Measurements from ENCODE around the gene BRK1.
"Not testable (repeated sequence)": the region's sequence is repeated elsewhere in the genome, so short reads cannot be mapped to it uniquely, and the experiment has no call there.

The BRK1 gene

GRCh38 chr3:10155658-10156057, 40.2 kb downstream of the BRK1 start:
- POLR2A ChIA-PET (ENCODE audit: low non-redundant PET) = no interaction called here
- no peak for TF ChIP-seq CTCF (conservative IDR thresholded peaks at IDR 0.05; ENCODE audit: low read depth)
- no peak for DNase-seq (ENCODE audit: low spot score)
- no peak overlapping the region for H3K27ac ChIP-seq
- CTCF ChIA-PET = no interaction called here

DNA sequence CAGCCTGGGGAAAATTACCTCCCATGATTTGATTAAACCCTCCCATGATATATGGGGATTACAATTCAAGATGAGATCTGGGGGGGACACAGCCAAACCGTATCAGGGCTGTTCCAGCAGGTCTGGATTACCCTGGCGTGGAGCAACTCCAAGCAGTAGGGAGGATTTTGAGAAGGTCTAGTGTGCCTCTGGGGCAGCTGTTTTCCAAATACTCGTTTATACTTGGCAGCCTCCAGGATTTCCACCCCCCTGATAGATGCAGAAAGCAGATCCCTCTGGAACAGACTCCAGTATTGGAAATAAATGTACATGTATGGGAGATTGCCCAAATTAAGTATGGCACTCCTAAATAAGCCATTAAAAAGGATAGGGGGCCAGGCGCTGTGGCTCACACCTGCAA, 41.6 kb downstream of the BRK1 start:
- DNase-seq (ENCODE audit: low spot score) = no peak
- no peak overlapping the region for H3K27ac ChIP-seq
- no peak for TF ChIP-seq CTCF (conservative IDR thresholded peaks at IDR 0.05; ENCODE audit: low read depth)
- ChIA-PET POLR2A (ENCODE audit: low non-redundant PET) (no interaction called here), CTCF (no interaction called here)

DNA sequence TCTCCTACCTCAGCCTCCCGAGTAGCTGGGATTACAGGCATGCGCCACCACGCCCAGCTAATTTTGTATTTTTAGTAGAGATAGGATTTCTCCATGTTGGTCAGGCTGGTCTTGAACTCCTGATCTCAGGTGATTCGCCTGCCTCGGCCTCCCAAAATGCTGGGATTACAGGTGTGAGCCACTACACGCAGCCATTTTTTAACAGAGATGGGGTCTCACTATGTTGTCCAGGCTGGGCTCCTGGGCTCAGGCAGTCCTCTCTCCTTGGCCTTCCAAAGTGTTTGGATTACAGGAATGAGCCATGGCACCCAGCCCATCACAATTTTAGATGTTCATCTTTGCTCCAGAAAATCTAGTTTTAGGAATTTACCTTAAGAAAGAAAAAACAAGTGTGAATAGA, 43.1 kb downstream of the BRK1 start:
- POLR2A ChIA-PET (ENCODE audit: low non-redundant PET); H3K27ac ChIP-seq; CTCF ChIA-PET; DNase-seq (ENCODE audit: low spot score): not testable (repeated sequence)

GRCh38 chr3:10160346-10160745, 44.9 kb downstream of the BRK1 start:
- POLR2A ChIA-PET (ENCODE audit: low non-redundant PET) = no interaction called here

DNA sequence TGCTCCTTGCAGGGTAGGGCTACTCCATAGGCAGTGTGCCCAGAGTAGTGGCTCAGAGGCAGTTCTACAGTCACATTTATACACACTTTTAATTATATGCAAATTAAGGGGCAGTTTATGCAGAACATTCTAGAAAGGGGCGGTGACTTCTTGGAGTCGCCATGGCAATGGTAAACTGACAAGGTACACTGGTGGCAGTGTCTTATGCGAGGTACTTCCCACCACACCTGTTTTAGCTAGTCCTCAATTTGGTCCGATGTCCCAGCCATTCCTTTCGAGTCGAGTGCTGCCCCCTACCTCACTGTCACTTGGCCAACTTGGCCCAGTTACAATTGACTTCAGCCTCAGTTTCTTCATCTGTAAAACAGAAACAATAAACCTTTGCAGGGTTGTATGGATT, 45.5 kb downstream of the BRK1 start:
- ChIA-PET POLR2A (ENCODE audit: low non-redundant PET) (no interaction called here), CTCF (no interaction called here)
- no peak overlapping the region for H3K27ac ChIP-seq
- no peak for TF ChIP-seq CTCF (conservative IDR thresholded peaks at IDR 0.05; ENCODE audit: low read depth)
- no peak for DNase-seq (ENCODE audit: low spot score)

More at GRCh38 chr3:10160346-10160745, 44.9 kb downstream of the BRK1 start:
- no peak for TF ChIP-seq CTCF (conservative IDR thresholded peaks at IDR 0.05; ENCODE audit: low read depth)
- H3K27ac ChIP-seq = no peak overlapping the region
- CTCF ChIA-PET = no interaction called here
- DNase-seq (ENCODE audit: low spot score) = no peak

DNA sequence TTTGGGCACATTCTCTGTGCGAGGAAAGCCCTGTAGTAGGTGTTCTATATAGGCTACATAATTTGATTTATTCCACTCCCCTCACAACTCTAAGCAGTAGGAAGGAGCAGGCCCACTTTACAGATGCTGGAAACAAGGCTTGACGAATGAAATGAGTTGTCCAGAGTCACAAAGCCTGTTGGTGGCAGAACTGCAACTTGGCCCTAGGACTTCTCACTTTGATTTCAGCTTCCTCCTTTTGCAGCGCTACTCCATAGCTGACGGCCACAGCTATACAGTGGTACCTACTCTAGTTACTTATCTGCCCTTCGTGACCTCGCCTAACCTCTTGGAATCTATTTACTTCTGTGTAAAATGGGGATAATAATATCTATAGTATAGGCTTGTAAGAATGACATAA, 46.7 kb downstream of the BRK1 start:
- no peak for DNase-seq (ENCODE audit: low spot score)
- ChIA-PET POLR2A (ENCODE audit: low non-redundant PET) (no interaction called here), CTCF (no interaction called here)
- H3K27ac ChIP-seq = no peak overlapping the region
- no peak for TF ChIP-seq CTCF (conservative IDR thresholded peaks at IDR 0.05; ENCODE audit: low read depth)

- H3K27ac ChIP-seq = peak overlapping the region; percentile 77
- CTCF ChIA-PET = interaction anchor here (0.6 to 1.1 kb wide), 3 partner anchors 29 to 66 kb away, joined by 3 to 12 read pairs (median 8); no protein-coding TSS in a partner anchor
- POLR2A ChIA-PET (ENCODE audit: low non-redundant PET); DNase-seq (ENCODE audit: low spot score): not testable (repeated sequence)
Observed at GRCh38 chr3:10164201-10164545, 48.7 kb downstream of the BRK1 start.

All from RWPE1 (cell line).